HL-60 (cell line): Measurements from ENCODE around the gene MSRB3.

Source experiments
- DNase-seq, 2 experiments: peaks; one replicate each; pipeline ENCODE4 v3.0.0-alpha.2; 2010 to 2020; ENCODE audit warnings: low read depth in 1 of 2, low spot score in 1 of 2
- H3K27ac ChIP-seq: fragments of 250-450 bp; sonication (Bioruptor Pico); replicated peaks from 2 replicates; pipeline ENCODE4 v1.5.1; 2020; ENCODE audit warnings: mild to moderate bottlenecking, moderate library complexity
- H3K27me3 ChIP-seq: fragments of 250-450 bp; sonication (Bioruptor Pico); 2 replicates; pipeline ENCODE4 v1.5.1; 2021; ENCODE audit warnings: mild to moderate bottlenecking, moderate library complexity; ENCODE audit not compliant: insufficient read depth, poor library complexity, severe bottlenecking
- H3K4me3 ChIP-seq: replicated peaks from 2 replicates; pipeline ENCODE4 v1.5.1; 2011; ENCODE audit warnings: mild to moderate bottlenecking, control low read depth, low read length; ENCODE audit not compliant: insufficient read depth
- CTCF ChIP-seq: IDR thresholded peaks from one replicate; pipeline ENCODE4 v1.5.1; 2011; ENCODE audit warnings: low read length, control low read depth, inconsistent platforms; ENCODE audit not compliant: insufficient read depth
- GABPA ChIP-seq: IDR thresholded peaks from 2 replicates; pipeline ENCODE4 v1.6.1; 2012; ENCODE audit warnings: low read depth
- POLR2AphosphoS5 ChIP-seq: IDR thresholded peaks from 2 replicates; pipeline ENCODE4 v1.6.1; 2012; ENCODE audit warnings: low read depth
- REST ChIP-seq: IDR thresholded peaks from 2 replicates; pipeline ENCODE4 v1.6.1; 2012; ENCODE audit warnings: low read depth; ENCODE audit not compliant: insufficient replicate concordance
- SPI1 ChIP-seq: IDR thresholded peaks from 2 replicates; pipeline ENCODE4 v1.6.1; 2012; ENCODE audit warnings: low read depth, mild to moderate bottlenecking, borderline replicate concordance

The MSRB3 gene

GRCh38 chr12:65427646-65428045 lies 149.2 kb downstream of the MSRB3 start:
- Histone ChIP-seq H3K27ac (no peak overlapping the region), H3K27me3 (no peaks in the 10 kb centered on the region), H3K4me3 (no peak overlapping the region)
- TF ChIP-seq REST = no peak
- TF ChIP-seq SPI1 = no peak
- no peak for TF ChIP-seq POLR2AphosphoS5
- no peak for TF ChIP-seq CTCF
- TF ChIP-seq GABPA = no peak
- no peak for DNase-seq

GRCh38 chr12:65430006-65430405 lies 151.5 kb downstream of the MSRB3 start:
- TF ChIP-seq CTCF (no peak), POLR2AphosphoS5 (no peak), GABPA (no peak), SPI1 (no peak), REST (no peak)
- H3K27ac ChIP-seq = no peak overlapping the region
- no peak for DNase-seq
- no peak overlapping the region for H3K4me3 ChIP-seq
- no peaks in the 10 kb centered on the region for H3K27me3 ChIP-seq

GRCh38 chr12:65430571-65431306 lies 152.3 kb downstream of the MSRB3 start:
- Histone ChIP-seq H3K27ac (no peak overlapping the region), H3K4me3 (no peak overlapping the region), H3K27me3 (no peaks in the 10 kb centered on the region)
- TF ChIP-seq CTCF (no peak), POLR2AphosphoS5 (no peak), GABPA (no peak), REST (no peak), SPI1 (no peak)
- DNase-seq = no peak
